H9 (cell line): ENCODE measurements around the gene SDK2. TPM values are rescaled to one million over a fixed set of nuclear protein-coding genes. Genes with fewer than 3 reads are reported as not detected.
A peak's percentile ranks its signal among the peaks of the same experiment; 100 is the strongest.

Source experiments
- DNase-seq: peaks from one replicate; pipeline ENCODE4 v3.0.0-alpha.2; 2017
- H2AFZ ChIP-seq: one replicate; pipeline ENCODE4 v1.6.1; 2013; ENCODE audit warnings: mild to moderate bottlenecking, low read length, control low read depth, moderate library complexity
- H2AK5ac ChIP-seq: 2 replicates; pipeline ENCODE4 v1.6.1; 2013; ENCODE audit warnings: low read length, control low read depth, mixed read lengths; ENCODE audit not compliant: insufficient read length
- H2BK120ac ChIP-seq: one replicate; pipeline ENCODE4 v1.6.1; 2013; ENCODE audit warnings: low read depth, mild to moderate bottlenecking, low read length, control low read depth, inconsistent platforms; ENCODE audit not compliant: poor library complexity, severe bottlenecking
- H2BK12ac ChIP-seq: 2 replicates; pipeline ENCODE4 v1.6.1; 2013; ENCODE audit warnings: low read length, control low read depth, mixed read lengths, low read depth; ENCODE audit not compliant: insufficient read length
- H2BK15ac ChIP-seq: 2 replicates; pipeline ENCODE4 v1.6.1; 2013; ENCODE audit warnings: low read depth, low read length, control low read depth
- H2BK20ac ChIP-seq: one replicate; pipeline ENCODE4 v1.6.1; 2013; ENCODE audit warnings: low read depth, mild to moderate bottlenecking, low read length, control low read depth, inconsistent platforms; ENCODE audit not compliant: poor library complexity, severe bottlenecking
- H2BK5ac ChIP-seq: 2 replicates; pipeline ENCODE4 v1.6.1; 2013; ENCODE audit warnings: low read length, control low read depth, mixed read lengths; ENCODE audit not compliant: insufficient read length
- H3K14ac ChIP-seq: 2 replicates; pipeline ENCODE4 v1.6.1; 2013; ENCODE audit warnings: low read length, control low read depth; ENCODE audit not compliant: insufficient read depth
- H3K18ac ChIP-seq: 2 replicates; pipeline ENCODE4 v1.6.1; 2013; ENCODE audit warnings: low read depth, mild to moderate bottlenecking, mixed read lengths, low read length, control low read depth; ENCODE audit not compliant: insufficient read length
- H3K23ac ChIP-seq: 2 replicates; pipeline ENCODE4 v1.6.1; 2013; ENCODE audit warnings: low read length, control low read depth, mixed read lengths, low read depth; ENCODE audit not compliant: insufficient read length
- H3K23me2 ChIP-seq: 2 replicates; pipeline ENCODE4 v1.6.1; 2013; ENCODE audit warnings: low read depth, mild to moderate bottlenecking, mixed read lengths, low read length, control low read depth; ENCODE audit not compliant: insufficient read length, poor library complexity, severe bottlenecking
- H3K27ac ChIP-seq: 2 replicates; pipeline ENCODE4 v1.5.1; 2013; ENCODE audit warnings: low read length, control low read depth, mixed read lengths, low read depth; ENCODE audit not compliant: insufficient read length
- H3K27me3 ChIP-seq: 2 replicates; pipeline ENCODE4 v1.6.1; 2013; ENCODE audit warnings: low read length, control low read depth, inconsistent platforms; ENCODE audit not compliant: insufficient read depth
- H3K4ac ChIP-seq: 2 replicates; pipeline ENCODE4 v1.6.1; 2013; ENCODE audit warnings: low read depth, mild to moderate bottlenecking, control low read depth, inconsistent platforms, low read length, moderate library complexity
- H3K4me1 ChIP-seq: 2 replicates; pipeline ENCODE4 v1.6.1; 2013; ENCODE audit warnings: low read length, control low read depth, inconsistent platforms; ENCODE audit not compliant: insufficient read depth
- H3K4me2 ChIP-seq: 2 replicates; pipeline ENCODE4 v1.6.1; 2013; ENCODE audit warnings: low read length, control low read depth, mixed read lengths; ENCODE audit not compliant: insufficient read length, insufficient read depth
- H3K56ac ChIP-seq: 2 replicates; pipeline ENCODE4 v1.6.1; 2013; ENCODE audit warnings: low read depth, mild to moderate bottlenecking, mixed read lengths, low read length, control low read depth; ENCODE audit not compliant: insufficient read length
- H3K79me1 ChIP-seq: 2 replicates; pipeline ENCODE4 v1.6.1; 2013; ENCODE audit warnings: low read depth, mild to moderate bottlenecking, moderate library complexity, low read length, control low read depth, inconsistent platforms; ENCODE audit not compliant: insufficient read depth, poor library complexity, severe bottlenecking
- H3K79me2 ChIP-seq: 2 replicates; pipeline ENCODE4 v1.6.1; 2013; ENCODE audit warnings: low read length, control low read depth, inconsistent platforms; ENCODE audit not compliant: insufficient read depth
- H3K9ac ChIP-seq: 2 replicates; pipeline ENCODE4 v1.6.1; 2013; ENCODE audit warnings: low read length, control low read depth, mixed read lengths; ENCODE audit not compliant: insufficient read length; ENCODE audit errors: extremely low read depth
- H3K9me3 ChIP-seq: one replicate; pipeline ENCODE4 v1.6.1; 2013; ENCODE audit warnings: low read depth, low read length, inconsistent platforms; ENCODE audit not compliant: control insufficient read depth
- H3T11ph ChIP-seq: one replicate; pipeline ENCODE4 v1.6.1; 2013; ENCODE audit warnings: mild to moderate bottlenecking, low read length, control low read depth, inconsistent platforms
- H4K20me1 ChIP-seq: one replicate; pipeline ENCODE4 v1.6.1; 2013; ENCODE audit not compliant: control insufficient read depth, insufficient read length, insufficient read depth
- H4K5ac ChIP-seq: 2 replicates; pipeline ENCODE4 v1.6.1; 2013; ENCODE audit warnings: low read depth, mild to moderate bottlenecking, mixed read lengths, low read length, control low read depth; ENCODE audit not compliant: insufficient read length
- H4K8ac ChIP-seq: replicated peaks from 2 replicates; pipeline ENCODE4 v1.6.1; 2013; ENCODE audit warnings: low read length, control low read depth, mixed read lengths, low read depth; ENCODE audit not compliant: insufficient read length
- H4K91ac ChIP-seq: 2 replicates; pipeline ENCODE4 v1.6.1; 2013; ENCODE audit warnings: low read depth, mild to moderate bottlenecking, moderate library complexity, mixed read lengths, low read length, control low read depth; ENCODE audit not compliant: insufficient read length
- H3K27ac Mint-ChIP-seq, 3 experiments: 2 replicates in 2 of 3; 3 replicates in 1 of 3; pipeline ENCODE4 v1.8.0; 2020 to 2021; ENCODE audit warnings: mixed read lengths in 3 of 3, mild to moderate bottlenecking in 1 of 3, moderate library complexity in 1 of 3
- H3K27me3 Mint-ChIP-seq: 2 replicates; pipeline ENCODE4 v1.8.0; 2021; ENCODE audit warnings: low read depth, mild to moderate bottlenecking, moderate library complexity, mixed read lengths
- H3K36me3 Mint-ChIP-seq, 3 experiments: 2 replicates in 2 of 3; 3 replicates in 1 of 3; pipeline ENCODE4 v1.8.0; 2020 to 2021; ENCODE audit warnings: low read depth in 3 of 3, mixed read lengths in 3 of 3; ENCODE audit not compliant: insufficient read depth in 1 of 3
- H3K4me1 Mint-ChIP-seq, 2 experiments: 2 replicates each; pipeline ENCODE4 v1.8.0; 2020; ENCODE audit warnings: mixed read lengths in 2 of 2
- H3K4me3 Mint-ChIP-seq, 2 experiments: 2 replicates in 1 of 2; 3 replicates in 1 of 2; pipeline ENCODE4 v1.8.0; 2020 to 2021; ENCODE audit warnings: mild to moderate bottlenecking in 2 of 2, mixed read lengths in 2 of 2, moderate library complexity in 1 of 2
- H3K9me3 Mint-ChIP-seq, 2 experiments: 2 replicates in 1 of 2; 3 replicates in 1 of 2; pipeline ENCODE4 v1.8.0; 2020; ENCODE audit warnings: mild to moderate bottlenecking in 2 of 2, mixed read lengths in 2 of 2, moderate library complexity in 1 of 2
- WGBS: extraction: QIAGEN DNeasy Blood & Tissue Kit; methylation state at CpG from one replicate; pipeline ENCODE4 v1.1.7; 2013; ENCODE audit warnings: missing lambda C conversion rate, low lambda C conversion rate, mixed read lengths; ENCODE audit not compliant: insufficient read length; ENCODE audit errors: extremely low coverage; 5-methylcytosine and 5-hydroxymethylcytosine counted together
- total RNA-seq: library from RNA; stranded (reverse); gene quantifications from 2 replicates; pipeline ENCODE4 v1.2.1, GENCODE V29; 2021
- TF ChIP-seq, protein P1 (sequence below): fragments of 200-600 bp; sonication (generic); conservative IDR thresholded peaks from 3 replicates; pipeline ENCODE4 v1.8.0; 2021; ENCODE audit warnings: antibody characterized with exemption, mild to moderate bottlenecking

SDK2 gene
- total RNA-seq, 1 experiment from 2014 or later: 9.1 TPM

GRCh38 chr17:73562896-73563295 lies 81.3 kb downstream of the SDK2 start:
- no peak overlapping the region for H4K8ac ChIP-seq
- TF ChIP-seq, protein P1, sequence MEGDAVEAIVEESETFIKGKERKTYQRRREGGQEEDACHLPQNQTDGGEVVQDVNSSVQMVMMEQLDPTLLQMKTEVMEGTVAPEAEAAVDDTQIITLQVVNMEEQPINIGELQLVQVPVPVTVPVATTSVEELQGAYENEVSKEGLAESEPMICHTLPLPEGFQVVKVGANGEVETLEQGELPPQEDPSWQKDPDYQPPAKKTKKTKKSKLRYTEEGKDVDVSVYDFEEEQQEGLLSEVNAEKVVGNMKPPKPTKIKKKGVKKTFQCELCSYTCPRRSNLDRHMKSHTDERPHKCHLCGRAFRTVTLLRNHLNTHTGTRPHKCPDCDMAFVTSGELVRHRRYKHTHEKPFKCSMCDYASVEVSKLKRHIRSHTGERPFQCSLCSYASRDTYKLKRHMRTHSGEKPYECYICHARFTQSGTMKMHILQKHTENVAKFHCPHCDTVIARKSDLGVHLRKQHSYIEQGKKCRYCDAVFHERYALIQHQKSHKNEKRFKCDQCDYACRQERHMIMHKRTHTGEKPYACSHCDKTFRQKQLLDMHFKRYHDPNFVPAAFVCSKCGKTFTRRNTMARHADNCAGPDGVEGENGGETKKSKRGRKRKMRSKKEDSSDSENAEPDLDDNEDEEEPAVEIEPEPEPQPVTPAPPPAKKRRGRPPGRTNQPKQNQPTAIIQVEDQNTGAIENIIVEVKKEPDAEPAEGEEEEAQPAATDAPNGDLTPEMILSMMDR: no peak
- H4K91ac ChIP-seq: no peak overlapping the region
- no peaks in the 10 kb centered on the region for H3K27me3 ChIP-seq
- no peaks in the 10 kb centered on the region for H3K9me3 ChIP-seq
- H2AK5ac ChIP-seq: no peak overlapping the region
- H3K4me1 ChIP-seq: peaks cover 5% of the 10 kb centered on the region; the same call in 1 of the 2 replicates
- no peak overlapping the region for H3K4ac ChIP-seq
- no peaks in the 10 kb centered on the region for H3K79me2 ChIP-seq
- no peak overlapping the region for H3T11ph ChIP-seq
- H3K4me2 ChIP-seq: no peak overlapping the region
- H3K23ac ChIP-seq: no peak overlapping the region
- no peaks in the 10 kb centered on the region; a peak in 1 of 5 replicates for H3K9me3 Mint-ChIP-seq
- no peak overlapping the region for H3K18ac ChIP-seq
- H3K27ac Mint-ChIP-seq: peak overlapping the region in 1 of 3 experiments; percentile 9; a peak in 2 of 7 replicates
- no peak overlapping the region for H3K27ac ChIP-seq
- no peak overlapping the region for H2BK5ac ChIP-seq
- no peaks in the 10 kb centered on the region for H3K23me2 ChIP-seq
- no peak overlapping the region for H2BK15ac ChIP-seq
- no peak overlapping the region for H3K4me3 Mint-ChIP-seq
- H2AFZ ChIP-seq: no peak overlapping the region
- no peaks in the 10 kb centered on the region for H3K79me1 ChIP-seq
- H3K14ac ChIP-seq: no peak overlapping the region
- no peak overlapping the region for H3K9ac ChIP-seq
- H4K20me1 ChIP-seq: no peaks in the 10 kb centered on the region
- no CpG with 5 or more reads among the region's 9 CpGs for WGBS
- no peak overlapping the region for H2BK20ac ChIP-seq
- no peak overlapping the region for H3K56ac ChIP-seq
- H3K27me3 Mint-ChIP-seq: no peaks in the 10 kb centered on the region
- no peak overlapping the region for H2BK12ac ChIP-seq
- H3K36me3 Mint-ChIP-seq: no peaks in the 10 kb centered on the region
- peaks cover 63 to 84% of the 10 kb centered on the region in 2 experiments for H3K4me1 Mint-ChIP-seq
- DNase-seq: no peak
- no peak overlapping the region for H2BK120ac ChIP-seq
- no peak overlapping the region for H4K5ac ChIP-seq
